Liver (tissue), 9 donors: Measurements from ENCODE around the gene NABP2. TPM values are rescaled to one million over a fixed set of nuclear protein-coding genes. Genes with fewer than 3 reads are reported as not detected.

ENCODE experiments used
- DNase-seq: peaks from one replicate; pipeline ENCODE4 v3.0.0-alpha.2; 2017; ENCODE audit warnings: low spot score
- H3K27ac ChIP-seq, 2 donors: one replicate each; pipeline ENCODE4 v1.7.0; 2013; ENCODE audit warnings: inconsistent platforms in 2 of 2, low read length in 2 of 2, control low read depth in 1 of 2, low read depth in 1 of 2, mild to moderate bottlenecking in 1 of 2
- H3K27me3 ChIP-seq, 4 donors: one replicate each; pipeline versions ENCODE4 v1.6.1 to v1.7.0; 2013; ENCODE audit warnings: low read length in 3 of 4, inconsistent platforms in 1 of 4, mild to moderate bottlenecking in 1 of 4, moderate library complexity in 1 of 4; ENCODE audit not compliant: control insufficient read depth in 4 of 4, insufficient read depth in 4 of 4
- H3K36me3 ChIP-seq, 4 donors: one replicate each; pipeline versions ENCODE4 v1.6.1 to v1.7.0; 2013; ENCODE audit warnings: low read length in 3 of 4, mild to moderate bottlenecking in 3 of 4, low read depth in 1 of 4, moderate library complexity in 1 of 4; ENCODE audit not compliant: control insufficient read depth in 4 of 4, insufficient read depth in 3 of 4
- H3K4me1 ChIP-seq, 4 donors: one replicate each; pipeline versions ENCODE4 v1.6.1 to v1.7.0; 2013; ENCODE audit warnings: low read length in 3 of 4, mild to moderate bottlenecking in 3 of 4, moderate library complexity in 1 of 4; ENCODE audit not compliant: control insufficient read depth in 4 of 4, insufficient read depth in 4 of 4
- H3K4me3 ChIP-seq, 3 donors: one replicate each; pipeline versions ENCODE4 v1.6.1 to v1.7.0; 2013; ENCODE audit warnings: low read length in 3 of 3, control low read depth in 1 of 3, low read depth in 1 of 3, mild to moderate bottlenecking in 1 of 3
- H3K9ac ChIP-seq, 2 donors: one replicate each; pipeline ENCODE4 v1.7.0; 2013; ENCODE audit warnings: low read length in 2 of 2, mild to moderate bottlenecking in 2 of 2, moderate library complexity in 2 of 2, control low read depth in 1 of 2, low read depth in 1 of 2
- H3K9me3 ChIP-seq, 4 donors: one replicate each; pipeline versions ENCODE4 v1.6.1 to v1.7.0; 2013; ENCODE audit warnings: low read length in 3 of 4; ENCODE audit not compliant: control insufficient read depth in 4 of 4
- ATF3 ChIP-seq: IDR thresholded peaks from 2 replicates; pipeline ENCODE4 v1.6.1; 2016; ENCODE audit warnings: antibody characterized with exemption
- CTCF ChIP-seq: fragments of 150-350 bp; IDR thresholded peaks from 2 replicates; pipeline ENCODE4 v1.5.1; 2017; ENCODE audit warnings: improper control_type of control experiment, low read depth, low read length; ENCODE audit not compliant: missing input control
- EGR1 ChIP-seq, 2 donors: IDR thresholded peaks; 2 replicates each; pipeline ENCODE4 v1.6.1; 2016 to 2018; ENCODE audit warnings: antibody characterized with exemption in 2 of 2, low read depth in 2 of 2
- FOXA1 ChIP-seq: IDR thresholded peaks from 2 replicates; pipeline ENCODE4 v1.6.1; 2016; ENCODE audit warnings: antibody characterized with exemption
- FOXA2 ChIP-seq: IDR thresholded peaks from 2 replicates; pipeline ENCODE4 v1.6.1; 2016; ENCODE audit warnings: antibody characterized with exemption
- GABPA ChIP-seq, 2 donors: IDR thresholded peaks in 1 of 2; conservative IDR thresholded peaks in 1 of 2; 2 replicates each; pipeline ENCODE4 v1.6.1; 2016; ENCODE audit warnings: antibody characterized with exemption in 2 of 2, mild to moderate bottlenecking in 1 of 2, moderate library complexity in 1 of 2
- HNF4A ChIP-seq, 2 donors: conservative IDR thresholded peaks; 2 replicates each; pipeline ENCODE4 v1.6.1; 2016; ENCODE audit warnings: antibody characterized with exemption in 2 of 2, mild to moderate bottlenecking in 2 of 2
- HNF4G ChIP-seq: IDR thresholded peaks from 2 replicates; pipeline ENCODE4 v1.6.1; 2016; ENCODE audit warnings: antibody characterized with exemption
- JUND ChIP-seq, 2 donors: IDR thresholded peaks; 2 replicates each; pipeline ENCODE4 v1.6.1; 2016; ENCODE audit warnings: antibody characterized with exemption in 2 of 2
- MAX ChIP-seq: IDR thresholded peaks from 2 replicates; pipeline ENCODE4 v1.6.1; 2016; ENCODE audit warnings: antibody characterized with exemption
- NR2F2 ChIP-seq: IDR thresholded peaks from 2 replicates; pipeline ENCODE4 v1.6.1; 2016; ENCODE audit warnings: antibody characterized with exemption
- RAD21 ChIP-seq, 2 donors: IDR thresholded peaks; 2 replicates each; pipeline ENCODE4 v1.6.1; 2016; ENCODE audit warnings: antibody characterized with exemption in 2 of 2, mild to moderate bottlenecking in 2 of 2
- REST ChIP-seq: IDR thresholded peaks from 2 replicates; pipeline ENCODE4 v1.6.1; 2016; ENCODE audit warnings: antibody characterized with exemption, mild to moderate bottlenecking
- RXRA ChIP-seq, 2 donors: IDR thresholded peaks; 2 replicates each; pipeline ENCODE4 v1.6.1; 2017 to 2018; ENCODE audit warnings: antibody characterized with exemption in 2 of 2, mild to moderate bottlenecking in 1 of 2
- SP1 ChIP-seq: IDR thresholded peaks from 2 replicates; pipeline ENCODE4 v1.6.1; 2018; ENCODE audit warnings: antibody characterized with exemption, mild to moderate bottlenecking
- TAF1 ChIP-seq: conservative IDR thresholded peaks from 2 replicates; pipeline ENCODE4 v1.6.1; 2016; ENCODE audit warnings: antibody characterized with exemption, mild to moderate bottlenecking
- YY1 ChIP-seq: IDR thresholded peaks from 2 replicates; pipeline ENCODE4 v1.6.1; 2016; ENCODE audit warnings: antibody characterized with exemption, mild to moderate bottlenecking
- ZBTB33 ChIP-seq: IDR thresholded peaks from 2 replicates; pipeline ENCODE4 v1.6.1; 2016; ENCODE audit warnings: antibody characterized with exemption
- WGBS: extraction: QIAGEN DNeasy Blood & Tissue Kit; methylation state at CpG from one replicate; pipeline ENCODE4 v1.1.7; 2013; 5-methylcytosine and 5-hydroxymethylcytosine counted together
- polyA plus RNA-seq, 2 donors: library from polyadenylated mRNA; stranded (reverse) in 1 of 2; unstranded in 1 of 2; fragments of 200-250 nt in 1 of 2; fragments of >200 nt in 1 of 2; fragmentation: Nextera tagmentation in 1 of 2; extraction: Ambion mirVana in 1 of 2; gene quantifications; one replicate each; pipeline versions ENCODE4 v1.2.1 to v1.2.3, GENCODE V29; 2013 to 2015
- total RNA-seq, 2 donors: library from RNA; depleted of rRNA; stranded (reverse); fragments of >200 nt; gene quantifications; one replicate each; pipeline ENCODE4 v1.2.3, GENCODE V29; 2014
- donor health status: healthy.
- donor health status: healthy.
- donor health status: healthy.
- donor health status: healthy.
- donor health status: healthy.

The NABP2 gene
- total and polyA plus RNA-seq, 4 donors = 10.8 to 14.5 (median 12.6) TPM

- H3K4me3 ChIP-seq = no peak overlapping the region
- H3K27ac ChIP-seq = peak overlapping the region in 1 of 2 donors; percentile 7
- no peaks in the 10 kb centered on the region for H3K27me3 ChIP-seq
- H3K9ac ChIP-seq = no peak overlapping the region
- WGBS = 66% methylated on average over 14 of the region's 14 CpGs
- peaks cover 8 to 48% (median 35%) of the 10 kb centered on the region in 4 donors for H3K36me3 ChIP-seq
- no peaks in the 10 kb centered on the region for H3K9me3 ChIP-seq
- DNase-seq = peak; percentile 70
- no peak for TF ChIP-seq TAF1
- peak in 1 of 2 donors; percentile 15 for TF ChIP-seq RXRA (IDR thresholded peaks at IDR 0.05)
- peak; percentile 73 to 88 for TF ChIP-seq RAD21 (IDR thresholded peaks at IDR 0.05)
- no peak for TF ChIP-seq MAX
- peak; percentile 55 for TF ChIP-seq CTCF
- peaks cover 0 to 7% (median 2%) of the 10 kb centered on the region in 4 donors for H3K4me1 ChIP-seq
Measured at GRCh38 chr12:56206452-56207166, 17.5 kb upstream of the NABP2 start.

- 95% methylated on average over 6 of the region's 6 CpGs for WGBS
- H3K27ac ChIP-seq = no peak overlapping the region
- DNase-seq = no peak
- H3K9ac ChIP-seq = no peak overlapping the region
- H3K27me3 ChIP-seq = no peaks in the 10 kb centered on the region
- H3K9me3 ChIP-seq = no peaks in the 10 kb centered on the region
- TF ChIP-seq NR2F2 = no peak
- TF ChIP-seq RXRA (IDR thresholded peaks at IDR 0.05) = no peak
- no peak for TF ChIP-seq MAX
- no peak for TF ChIP-seq EGR1 (IDR thresholded peaks at IDR 0.05; ENCODE audit: low read depth in 2 of 2)
- no peak for TF ChIP-seq HNF4A (conservative IDR thresholded peaks at IDR 0.05)
- TF ChIP-seq GABPA (IDR thresholded peaks at IDR 0.05 in 1 of 2, conservative IDR thresholded peaks at IDR 0.05 in 1 of 2) = no peak
- TF ChIP-seq REST = no peak
- no peak for TF ChIP-seq SP1
- TF ChIP-seq ATF3 = no peak
- TF ChIP-seq TAF1 = no peak
- no peak for TF ChIP-seq FOXA2
- no peak for TF ChIP-seq YY1
- no peak for TF ChIP-seq RAD21 (IDR thresholded peaks at IDR 0.05)
- no peak for TF ChIP-seq CTCF
- TF ChIP-seq JUND (IDR thresholded peaks at IDR 0.05) = no peak
- TF ChIP-seq ZBTB33 = no peak
- TF ChIP-seq HNF4G = no peak
- no peak for TF ChIP-seq FOXA1
- H3K36me3 ChIP-seq = peaks cover 8 to 57% (median 46%) of the 10 kb centered on the region in 4 donors
- H3K4me3 ChIP-seq = no peak overlapping the region
- H3K4me1 ChIP-seq = peaks cover 0 to 4% (median 0%) of the 10 kb centered on the region in 4 donors
Measured at GRCh38 chr12:56208006-56208405, 16.1 kb upstream of the NABP2 start.
